GM18907 (cell line): ENCODE results near the gene ARHGAP11A.
A peak's percentile ranks its signal among the peaks of the same experiment; 100 is the strongest.

Experiments used
- ATAC-seq: cut with Tn5 transposase; IDR thresholded peaks from one replicate; pipeline ENCODE4 v1.9.1; 2021; ENCODE audit warnings: mild to moderate bottlenecking, moderate library complexity; ENCODE audit not compliant: unreplicated experiment

The ARHGAP11A gene

DNA sequence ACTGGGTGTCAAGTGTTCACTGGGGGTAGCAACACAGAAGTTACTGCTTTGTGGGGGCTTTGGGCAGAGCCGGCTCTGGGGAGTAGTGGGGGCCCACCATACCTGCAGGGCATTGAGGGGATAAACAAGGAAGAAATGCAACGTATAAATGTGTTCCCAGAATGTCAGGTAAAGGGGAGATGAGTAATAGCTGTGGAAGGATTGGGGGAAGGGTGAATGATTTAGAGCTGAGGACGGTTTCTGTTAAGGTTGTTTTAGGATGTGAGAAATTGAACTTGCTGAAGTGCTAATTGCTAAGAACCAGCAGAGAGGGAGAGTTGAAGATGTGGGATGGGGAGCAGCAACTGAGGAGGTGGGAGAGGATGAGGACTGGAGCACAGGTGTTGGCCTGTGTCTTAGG is 36.9 kb downstream of the ARHGAP11A start:
- ATAC-seq: no peak

DNA sequence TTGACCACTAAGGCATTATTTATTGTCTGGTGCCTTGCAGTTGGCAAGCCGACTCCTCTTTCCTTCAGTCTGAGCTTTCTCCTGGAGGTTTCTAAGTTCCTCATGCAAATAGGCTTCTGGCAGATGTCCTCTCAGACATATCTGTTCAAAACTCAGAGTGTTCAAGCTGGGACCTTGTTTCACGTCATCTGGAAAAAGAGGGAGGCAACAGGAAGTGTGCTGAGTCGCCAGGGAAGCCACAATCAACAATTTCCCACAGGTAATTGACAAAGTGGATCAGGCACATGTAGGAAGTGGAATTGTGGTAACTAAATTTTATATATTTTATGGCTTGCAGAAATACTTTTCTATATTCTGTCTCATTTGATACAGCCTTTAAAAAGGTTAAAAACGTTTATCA is 40.8 kb downstream of the ARHGAP11A start:
- ATAC-seq: no peak

- ATAC-seq: no peak
Measured at GRCh38 chr15:32656496-32656895, 41.2 kb downstream of the ARHGAP11A start.

GRCh38 chr15:32657198-32657883 is 42.0 kb downstream of the ARHGAP11A start:
- peak; percentile 71 for ATAC-seq

GRCh38 chr15:32657941-32658340 is 42.6 kb downstream of the ARHGAP11A start:
- no peak for ATAC-seq

GRCh38 chr15:32659340-32660155 is 44.2 kb downstream of the ARHGAP11A start:
- no peak for ATAC-seq

DNA sequence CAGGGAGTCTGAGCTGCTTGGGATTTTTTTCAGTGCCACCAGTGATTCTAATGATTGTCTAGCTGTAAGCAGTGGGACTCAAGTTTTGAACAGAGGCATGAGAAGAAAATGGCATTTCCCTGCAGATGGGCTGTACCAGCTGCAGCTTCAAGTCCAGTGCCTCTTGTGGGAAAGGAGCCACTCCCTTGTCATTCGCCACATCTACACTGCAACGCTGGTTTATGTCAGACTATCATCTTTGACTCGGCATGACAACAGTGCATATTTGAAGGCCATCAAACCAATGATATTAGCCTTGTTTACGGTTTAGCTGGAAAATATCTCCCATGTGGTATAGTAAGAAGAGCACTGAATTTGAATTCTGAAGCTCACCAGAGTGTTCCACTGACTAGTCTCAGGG is 48.4 kb downstream of the ARHGAP11A start:
- ATAC-seq: no peak

GRCh38 chr15:32664796-32665195 is 49.5 kb downstream of the ARHGAP11A start:
- ATAC-seq: no peak

DNA sequence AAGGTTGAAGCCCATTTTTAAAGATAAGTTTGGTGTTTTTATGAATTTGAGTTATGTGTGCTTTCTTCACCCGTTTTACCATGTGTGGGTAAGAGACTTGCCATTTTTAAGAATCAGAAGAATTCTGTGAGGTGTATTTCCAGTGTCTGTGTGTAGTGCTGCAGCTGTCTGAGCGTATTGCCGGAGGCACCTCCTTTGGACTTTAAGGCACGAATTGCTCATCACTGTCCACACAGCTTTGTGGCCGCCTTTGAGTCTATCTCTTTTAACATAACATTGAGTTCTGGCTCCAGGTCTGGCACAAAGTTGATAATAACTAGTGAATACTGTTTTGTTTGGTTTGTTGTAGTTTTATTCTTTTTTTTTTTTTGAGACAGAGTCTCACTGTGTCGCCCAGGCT is 52.0 kb downstream of the ARHGAP11A start:
- no peak for ATAC-seq

GRCh38 chr15:32668942-32669341 is 53.6 kb downstream of the ARHGAP11A start:
- no peak for ATAC-seq

- no peak for ATAC-seq
Measured at GRCh38 chr15:32669896-32670611, 54.8 kb downstream of the ARHGAP11A start.

GRCh38 chr15:32670623-32671022 is 55.3 kb downstream of the ARHGAP11A start:
- ATAC-seq: no peak

- ATAC-seq: no peak
Measured at GRCh38 chr15:32671339-32672325, 56.3 kb downstream of the ARHGAP11A start.

DNA sequence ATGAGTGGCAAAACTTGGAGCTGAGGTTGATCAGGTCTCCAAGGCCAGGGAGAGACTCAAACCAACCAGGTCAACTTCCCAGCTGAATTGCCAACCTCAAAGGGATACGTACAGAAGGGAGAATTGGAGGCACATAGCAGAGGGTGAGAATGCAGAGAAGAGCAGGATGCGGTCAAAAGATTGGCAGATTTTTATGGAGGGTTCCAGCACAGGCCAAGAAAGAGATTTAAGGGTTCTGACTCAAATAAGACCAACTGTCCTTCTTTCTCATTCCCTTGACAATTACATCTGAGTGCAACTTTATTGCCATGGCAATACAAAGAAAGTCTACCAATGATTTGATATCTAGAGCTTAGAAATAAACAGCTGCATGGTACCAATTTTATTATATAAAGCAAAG is 59.4 kb downstream of the ARHGAP11A start:
- no peak for ATAC-seq

- no peak for ATAC-seq
Measured at GRCh38 chr15:32675466-32675865, 60.2 kb downstream of the ARHGAP11A start.

DNA sequence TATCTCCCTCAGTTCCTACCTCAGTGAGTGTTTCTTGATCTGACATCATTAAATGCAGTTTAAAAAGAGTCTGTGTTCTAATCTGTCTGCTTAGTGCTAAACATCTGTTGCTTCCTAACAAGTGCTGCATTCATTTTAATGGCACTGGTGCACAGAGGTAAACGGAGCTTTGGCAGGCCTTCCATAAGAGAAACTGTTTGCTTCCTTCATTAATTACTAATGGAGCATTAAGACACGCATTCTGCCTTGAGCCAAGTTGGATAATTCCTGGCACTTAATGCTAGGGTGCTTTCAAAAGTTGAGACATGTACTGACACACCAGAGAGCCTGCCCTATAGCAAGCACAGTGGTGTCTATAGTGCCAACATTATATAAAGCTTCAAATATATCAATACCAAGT is 60.9 kb downstream of the ARHGAP11A start:
- no peak for ATAC-seq

- ATAC-seq: no peak
Measured at GRCh38 chr15:32677238-32677750, 62.0 kb downstream of the ARHGAP11A start.

- ATAC-seq: no peak
Measured at GRCh38 chr15:32679298-32679690, 64.0 kb downstream of the ARHGAP11A start.

GRCh38 chr15:32682569-32682968 is 67.3 kb downstream of the ARHGAP11A start:
- ATAC-seq: no peak

GRCh38 chr15:32682977-32683630 is 67.8 kb downstream of the ARHGAP11A start:
- ATAC-seq: no peak
